ENCODE measurements around the gene MAT2B. TPM values are rescaled to one million over a fixed set of nuclear protein-coding genes. Genes with fewer than 3 reads are reported as not detected.

Gene MAT2B
- total and polyA plus RNA-seq, 2 donors (not counting 1 experiment from before 2014, with no cell fraction given) = 33.9 to 123 TPM

- peaks cover 0 to 8% (median 0%) of the 10 kb centered on the region in 3 donors for H3K9me3 ChIP-seq (ENCODE audit: control extremely low read depth in 1 of 3, control insufficient read depth in 2 of 3, insufficient read depth in 1 of 3, low read length in 2 of 3)
- Mint-ChIP-seq H3K4me3 (peak overlapping the region; percentile 77), H3K9me3 (ENCODE audit: insufficient read depth) (no peaks in the 10 kb centered on the region), H3K4me1 (peaks cover 21% of the 10 kb centered on the region), H3K27ac (no peak overlapping the region), H3K27me3 (peaks cover 71% of the 10 kb centered on the region)
- H3K27me3 ChIP-seq (replicated peaks in 1 of 4; ENCODE audit: control extremely low read depth in 1 of 4, control insufficient read depth in 3 of 4, insufficient read depth in 4 of 4, low read length in 3 of 4) = peaks cover 0 to 37% (median 30%) of the 10 kb centered on the region in 4 experiments
- no peaks in the 10 kb centered on the region for H4K20me1 ChIP-seq (ENCODE audit: control insufficient read depth, insufficient read depth, low read length, poor library complexity, severe bottlenecking)
- peak overlapping the region; percentile 61 for H3K9ac ChIP-seq (ENCODE audit: low read length)
- H3K4me3 ChIP-seq (ENCODE audit: control extremely low read depth in 1 of 5, extremely low read depth in 1 of 5, insufficient read depth in 1 of 5, low read depth in 2 of 5, low read length in 4 of 5) = peak overlapping the region in 1 of 5 experiments; percentile 6
- TF ChIP-seq EZH2 (IDR thresholded peaks at IDR 0.05; ENCODE audit: borderline replicate concordance, insufficient read depth, low read depth, low read length, poor library complexity, severe bottlenecking) (no peak), CTCF (IDR thresholded peaks at IDR 0.05) (no peak)
- H3K27ac ChIP-seq (ENCODE audit: low read length in 2 of 2) = no peak overlapping the region
- H3K36me3 ChIP-seq (replicated peaks in 1 of 2; ENCODE audit: control extremely low read depth in 1 of 2, control insufficient read depth in 1 of 2, extremely low read depth in 1 of 2, insufficient read depth in 2 of 2, low read length in 1 of 2) = no peaks in the 10 kb centered on the region
- H2AFZ ChIP-seq (ENCODE audit: insufficient read depth, low read depth, low read length, poor library complexity, severe bottlenecking) = no peak overlapping the region
- intact Hi-C loops (cut with micrococcal nuclease) = no loop called here
- H3K4me2 ChIP-seq (replicated peaks; ENCODE audit: low read depth, low read length, poor library complexity, severe bottlenecking) = peak overlapping the region; percentile 75
- DNase-seq (peak; percentile 7), ATAC-seq (ENCODE audit: low read depth) (no peak)
- ChIA-PET CTCF (interaction anchor here (0.8 to 11.1 kb wide), 5 partner anchors 12 to 952 kb away, joined by 3 to 147 read pairs (median 4); no protein-coding TSS in a partner anchor), POLR2A (no interaction called here)
- no peaks in the 10 kb centered on the region for H3K79me2 ChIP-seq (ENCODE audit: control insufficient read depth, insufficient read depth, low read length)
- peaks cover 17 to 21% of the 10 kb centered on the region in 2 donors for H3K4me1 ChIP-seq (ENCODE audit: control insufficient read depth in 2 of 2, insufficient read depth in 2 of 2, low read length in 2 of 2)
- 67% methylated on average over 1 of the region's 3 CpGs for WGBS (ENCODE audit: insufficient coverage)
Observed at GRCh38 chr5:163566678-163567077, 61.3 kb downstream of the MAT2B start.

GRCh38 chr5:163567811-163568210 is 62.4 kb downstream of the MAT2B start:
- no peaks in the 10 kb centered on the region for H3K9me3 Mint-ChIP-seq (ENCODE audit: insufficient read depth)
- H3K79me2 ChIP-seq (ENCODE audit: control insufficient read depth, insufficient read depth, low read length) = no peaks in the 10 kb centered on the region
- ChIA-PET POLR2A (no interaction called here), CTCF (interaction anchor here (3.9 to 11.1 kb wide), 2 partner anchors 128 to 935 kb away, joined by 23 to 147 read pairs; no protein-coding TSS in a partner anchor)
- peaks cover 0 to 8% (median 0%) of the 10 kb centered on the region in 3 donors for H3K9me3 ChIP-seq (ENCODE audit: control extremely low read depth in 1 of 3, control insufficient read depth in 2 of 3, insufficient read depth in 1 of 3, low read length in 2 of 3)
- TF ChIP-seq CTCF (IDR thresholded peaks at IDR 0.05) (no peak), EZH2 (IDR thresholded peaks at IDR 0.05; ENCODE audit: borderline replicate concordance, insufficient read depth, low read depth, low read length, poor library complexity, severe bottlenecking) (no peak)
- ATAC-seq (ENCODE audit: low read depth) = no peak
- H3K4me1 ChIP-seq (ENCODE audit: control insufficient read depth in 2 of 2, insufficient read depth in 2 of 2, low read length in 2 of 2) = peaks cover 17 to 21% of the 10 kb centered on the region in 2 donors
- intact Hi-C loops (cut with micrococcal nuclease) = no loop called here
- H3K27me3 ChIP-seq (replicated peaks in 1 of 4; ENCODE audit: control extremely low read depth in 1 of 4, control insufficient read depth in 3 of 4, insufficient read depth in 4 of 4, low read length in 3 of 4) = peaks cover 0 to 37% (median 30%) of the 10 kb centered on the region in 4 experiments
- no peak overlapping the region for H3K9ac ChIP-seq (ENCODE audit: low read length)
- no peaks in the 10 kb centered on the region for H4K20me1 ChIP-seq (ENCODE audit: control insufficient read depth, insufficient read depth, low read length, poor library complexity, severe bottlenecking)
- H3K27me3 Mint-ChIP-seq = peaks cover 62% of the 10 kb centered on the region
- no peak overlapping the region for H2AFZ ChIP-seq (ENCODE audit: insufficient read depth, low read depth, low read length, poor library complexity, severe bottlenecking)
- no peak for DNase-seq
- no peak overlapping the region for H3K27ac ChIP-seq (ENCODE audit: low read length in 2 of 2)
- 100% methylated on average over 1 of the region's 1 CpG for WGBS (ENCODE audit: insufficient coverage)
- no peak overlapping the region for H3K4me3 ChIP-seq (ENCODE audit: control extremely low read depth in 1 of 5, extremely low read depth in 1 of 5, insufficient read depth in 1 of 5, low read depth in 2 of 5, low read length in 4 of 5)
- H3K27ac Mint-ChIP-seq = no peak overlapping the region
- no peak overlapping the region for H3K4me2 ChIP-seq (replicated peaks; ENCODE audit: low read depth, low read length, poor library complexity, severe bottlenecking)
- H3K4me3 Mint-ChIP-seq = no peak overlapping the region
- no peaks in the 10 kb centered on the region for H3K36me3 ChIP-seq (replicated peaks in 1 of 2; ENCODE audit: control extremely low read depth in 1 of 2, control insufficient read depth in 1 of 2, extremely low read depth in 1 of 2, insufficient read depth in 2 of 2, low read length in 1 of 2)
- H3K4me1 Mint-ChIP-seq = peaks cover 21% of the 10 kb centered on the region

Data from B cell (primary cell).